Loucy (cell line): ENCODE data around the gene PCDH20.

Source experiments
- H2AFZ ChIP-seq: fragments of 200-600 bp; sonication (generic); 2 replicates; pipeline ENCODE4 v1.6.0; 2016; ENCODE audit warnings: antibody characterized with exemption, mild to moderate bottlenecking, low read length, moderate library complexity
- H3F3A ChIP-seq: fragments of 200-600 bp; 2 replicates; pipeline ENCODE4 v1.6.0; 2016; ENCODE audit warnings: antibody characterized with exemption, low read depth, mild to moderate bottlenecking
- H3K27me3 ChIP-seq: fragments of 200-600 bp; sonication (generic); 2 replicates; pipeline ENCODE4 v1.6.1; 2014; ENCODE audit warnings: low read length, mild to moderate bottlenecking; ENCODE audit not compliant: insufficient read depth, poor library complexity, severe bottlenecking
- H3K36me3 ChIP-seq: fragments of 200-600 bp; sonication (generic); 2 replicates; pipeline ENCODE4 v1.6.1; 2016; ENCODE audit warnings: low read length; ENCODE audit not compliant: insufficient read depth
- H3K4me1 ChIP-seq: fragments of 200-600 bp; sonication (generic); 2 replicates; pipeline ENCODE4 v1.5.1; 2014; ENCODE audit warnings: low read length, mild to moderate bottlenecking; ENCODE audit not compliant: insufficient read depth, poor library complexity, severe bottlenecking
- H3K4me2 ChIP-seq: fragments of 200-600 bp; sonication (generic); 2 replicates; pipeline ENCODE4 v1.6.0; 2014; ENCODE audit warnings: antibody characterized with exemption, low read length, low read depth, mild to moderate bottlenecking; ENCODE audit not compliant: poor library complexity, severe bottlenecking
- H3K4me3 ChIP-seq: fragments of 200-600 bp; sonication (generic); 2 replicates; pipeline ENCODE4 v1.5.1; 2014; ENCODE audit warnings: low read length, mild to moderate bottlenecking, mixed read lengths; ENCODE audit not compliant: poor library complexity, severe bottlenecking
- H3K79me2 ChIP-seq: fragments of 200-600 bp; sonication (generic); 2 replicates; pipeline ENCODE4 v1.6.1; 2014; ENCODE audit warnings: low read length; ENCODE audit not compliant: insufficient read depth
- H3K9ac ChIP-seq: fragments of 200-600 bp; sonication (generic); 2 replicates; pipeline ENCODE4 v1.6.0; 2014; ENCODE audit warnings: mild to moderate bottlenecking, low read depth, low read length, moderate library complexity; ENCODE audit not compliant: poor library complexity, severe bottlenecking
- H3K9me2 ChIP-seq: fragments of 200-600 bp; sonication (generic); replicated peaks from 2 replicates; pipeline ENCODE4 v1.6.1; 2016; ENCODE audit warnings: low read depth, low read length, mixed read lengths
- H3K9me3 ChIP-seq: fragments of 200-600 bp; sonication (generic); 2 replicates; pipeline ENCODE4 v1.6.1; 2014; ENCODE audit warnings: mild to moderate bottlenecking, antibody characterized with exemption, low read length, low read depth; ENCODE audit not compliant: insufficient read depth
- H4K20me1 ChIP-seq: fragments of 200-600 bp; sonication (generic); 2 replicates; pipeline ENCODE4 v1.6.0; 2014; ENCODE audit warnings: antibody characterized with exemption, low read length, mild to moderate bottlenecking; ENCODE audit not compliant: insufficient read depth, poor library complexity, severe bottlenecking
- CTCF ChIP-seq: fragments of 200-600 bp; sonication (generic); conservative IDR thresholded peaks from 2 replicates; pipeline ENCODE4 v1.5.1; 2014; ENCODE audit warnings: mild to moderate bottlenecking, antibody characterized with exemption, low read length
- EZH2phosphoT487 ChIP-seq: fragments of 200-600 bp; IDR thresholded peaks from 2 replicates; pipeline ENCODE4 v1.6.1; 2018; ENCODE audit warnings: antibody characterized with exemption, mild to moderate bottlenecking, moderate library complexity, borderline replicate concordance

The PCDH20 gene

GRCh38 chr13:61432029-61432428 lies 16.4 kb upstream of the PCDH20 start:
- Histone ChIP-seq H3K9me2 (no peaks in the 10 kb centered on the region), H3K9ac (no peak overlapping the region), H3F3A (no peaks in the 10 kb centered on the region), H4K20me1 (no peaks in the 10 kb centered on the region), H3K79me2 (no peaks in the 10 kb centered on the region), H3K4me1 (no peaks in the 10 kb centered on the region), H3K27me3 (no peaks in the 10 kb centered on the region), H2AFZ (no peak overlapping the region), H3K4me2 (no peak overlapping the region), H3K4me3 (no peak overlapping the region), H3K36me3 (no peaks in the 10 kb centered on the region), H3K9me3 (no peaks in the 10 kb centered on the region)
- no peak for TF ChIP-seq CTCF
- no peak for TF ChIP-seq EZH2phosphoT487

GRCh38 chr13:61423915-61424314 lies 8.3 kb upstream of the PCDH20 start:
- Histone ChIP-seq H3K9me2 (no peaks in the 10 kb centered on the region), H3K79me2 (no peaks in the 10 kb centered on the region), H3K27me3 (no peaks in the 10 kb centered on the region), H3K36me3 (no peaks in the 10 kb centered on the region), H3K4me2 (no peak overlapping the region), H3K4me1 (no peaks in the 10 kb centered on the region), H2AFZ (no peak overlapping the region), H3K9ac (no peak overlapping the region), H3K4me3 (no peak overlapping the region), H4K20me1 (no peaks in the 10 kb centered on the region), H3K9me3 (no peaks in the 10 kb centered on the region), H3F3A (no peaks in the 10 kb centered on the region)
- TF ChIP-seq EZH2phosphoT487 (no peak), CTCF (no peak)

GRCh38 chr13:61417086-61417570 lies 1.5 kb upstream of the PCDH20 start:
- no peaks in the 10 kb centered on the region for H3K9me2 ChIP-seq
- peak overlapping the region; percentile 69; the same call in 1 of the 2 replicates for H2AFZ ChIP-seq
- H3K4me3 ChIP-seq = no peak overlapping the region
- no peak overlapping the region for H3K4me2 ChIP-seq
- H3K36me3 ChIP-seq = no peaks in the 10 kb centered on the region
- TF ChIP-seq CTCF = no peak
- TF ChIP-seq EZH2phosphoT487 = no peak
- H3F3A ChIP-seq = no peaks in the 10 kb centered on the region
- no peaks in the 10 kb centered on the region for H3K27me3 ChIP-seq
- no peaks in the 10 kb centered on the region for H3K79me2 ChIP-seq
- no peaks in the 10 kb centered on the region for H3K4me1 ChIP-seq
- no peaks in the 10 kb centered on the region for H3K9me3 ChIP-seq
- H4K20me1 ChIP-seq = no peaks in the 10 kb centered on the region
- H3K9ac ChIP-seq = no peak overlapping the region
